ENCODE results near the gene DUXB. TPM values are rescaled to one million over a fixed set of nuclear protein-coding genes. Genes with fewer than 3 reads are reported as not detected.

Gene DUXB
- total and polyA plus RNA-seq, 2 donors (not counting 3 experiments of a cell fraction or from before 2014, with no cell fraction given), result not detected

GRCh38 chr16:75667503-75667902 is 33.8 kb downstream of the DUXB start:
- no TSS peak for BruUV-seq (replicated peaks)

GRCh38 chr16:75660726-75661302 is 40.4 kb downstream of the DUXB start:
- Histone ChIP-seq H3K4me3 (replicated peaks in 1 of 3; ENCODE audit: insufficient read depth in 1 of 3, low read depth in 1 of 3, low read length in 3 of 3) (no peak overlapping the region), H3K27ac (ENCODE audit: insufficient read depth, low read depth, low read length) (no peak overlapping the region), H3K9ac (replicated peaks; ENCODE audit: extremely low read depth, insufficient read depth, low read length) (no peak overlapping the region), H4K20me1 (replicated peaks; ENCODE audit: control insufficient read depth, extremely low read depth, insufficient read depth, low read length) (peaks cover 3% of the 10 kb centered on the region), H3K9me3 (replicated peaks; ENCODE audit: control insufficient read depth, insufficient read depth, low read length) (no peaks in the 10 kb centered on the region), H3K27me3 (ENCODE audit: control insufficient read depth in 2 of 2, insufficient read depth in 2 of 2, low read length in 2 of 2) (no peaks in the 10 kb centered on the region), H3K79me2 (ENCODE audit: control insufficient read depth, insufficient read depth, low read length) (no peaks in the 10 kb centered on the region), H3K9me1 (replicated peaks; ENCODE audit: control insufficient read depth, extremely low read depth, insufficient read depth, low read length) (no peaks in the 10 kb centered on the region), H3K4me1 (ENCODE audit: control insufficient read depth, extremely low read depth, insufficient read depth, low read length) (peaks cover 15% of the 10 kb centered on the region), H3K4me2 (ENCODE audit: insufficient read depth, low read length) (peak overlapping the region; percentile 31), H3K36me3 (ENCODE audit: control insufficient read depth in 2 of 2, extremely low read depth in 1 of 2, insufficient read depth in 2 of 2, low read length in 2 of 2) (peaks cover 13 to 15% of the 10 kb centered on the region in 2 experiments), H2AFZ (ENCODE audit: low read depth, low read length) (no peak overlapping the region)
- FAIRE-seq (peak; percentile 73), DNase-seq (ENCODE audit: low read depth, low spot score) (peak; percentile 60)
- dilution Hi-C loops (cut with MboI; ENCODE audit: extremely low pct_ligation_motif_present, low sequenced_read_pairs), result no loop called here
- intact Hi-C loops (cut with micrococcal nuclease), result no loop called here
- ChIA-PET POLR2A (no interaction called here), CTCF (no interaction called here)
- TF ChIP-seq CTCF (IDR thresholded peaks at IDR 0.05; ENCODE audit: extremely low read depth in 1 of 2, insufficient read depth in 1 of 2, low read depth in 1 of 2, low read length in 2 of 2) (no peak), JUN (IDR thresholded peaks at IDR 0.05; ENCODE audit: borderline replicate concordance, insufficient read depth, insufficient read length, low read depth) (no peak), MAX (IDR thresholded peaks at IDR 0.05; ENCODE audit: insufficient read depth, insufficient read length) (no peak), GATA2 (IDR thresholded peaks at IDR 0.05; ENCODE audit: insufficient read depth, insufficient read length, low read depth, low read length) (no peak), EZH2 (IDR thresholded peaks at IDR 0.05; ENCODE audit: borderline replicate concordance, low read depth, low read length, severe bottlenecking) (no peak), MYC (IDR thresholded peaks at IDR 0.05; ENCODE audit: low read depth, low read length) (no peak), FOS (IDR thresholded peaks at IDR 0.05; ENCODE audit: borderline replicate concordance, insufficient read depth, low read length) (no peak), POLR2A (IDR thresholded peaks at IDR 0.05; ENCODE audit: low read depth, low read length) (no peak), POLR2AphosphoS5 (IDR thresholded peaks at IDR 0.05; ENCODE audit: insufficient read depth, low read depth, low read length) (no peak)
- BruUV-seq (replicated peaks), result no TSS peak

More at GRCh38 chr16:75667503-75667902, 33.8 kb downstream of the DUXB start:
- POLR2A ChIA-PET, result no interaction called here
- Histone ChIP-seq H3K27me3 (ENCODE audit: control insufficient read depth in 2 of 2, insufficient read depth in 2 of 2, low read length in 2 of 2) (no peaks in the 10 kb centered on the region), H4K20me1 (replicated peaks; ENCODE audit: control insufficient read depth, extremely low read depth, insufficient read depth, low read length) (no peaks in the 10 kb centered on the region), H3K27ac (ENCODE audit: insufficient read depth, low read depth, low read length) (no peak overlapping the region), H3K4me2 (ENCODE audit: insufficient read depth, low read length) (no peak overlapping the region), H3K9ac (replicated peaks; ENCODE audit: extremely low read depth, insufficient read depth, low read length) (no peak overlapping the region), H3K36me3 (ENCODE audit: control insufficient read depth in 2 of 2, extremely low read depth in 1 of 2, insufficient read depth in 2 of 2, low read length in 2 of 2) (no peaks in the 10 kb centered on the region), H3K79me2 (ENCODE audit: control insufficient read depth, insufficient read depth, low read length) (no peaks in the 10 kb centered on the region), H3K4me1 (ENCODE audit: control insufficient read depth, extremely low read depth, insufficient read depth, low read length) (no peaks in the 10 kb centered on the region), H3K4me3 (replicated peaks in 1 of 3; ENCODE audit: insufficient read depth in 1 of 3, low read depth in 1 of 3, low read length in 3 of 3) (no peak overlapping the region), H2AFZ (ENCODE audit: low read depth, low read length) (no peak overlapping the region), H3K9me1 (replicated peaks; ENCODE audit: control insufficient read depth, extremely low read depth, insufficient read depth, low read length) (no peaks in the 10 kb centered on the region), H3K9me3 (replicated peaks; ENCODE audit: control insufficient read depth, insufficient read depth, low read length) (no peaks in the 10 kb centered on the region)
- TF ChIP-seq POLR2A (IDR thresholded peaks at IDR 0.05; ENCODE audit: low read depth, low read length), result no peak
- TF ChIP-seq GATA2 (IDR thresholded peaks at IDR 0.05; ENCODE audit: insufficient read depth, insufficient read length, low read depth, low read length), result no peak
- no peak for TF ChIP-seq JUN (IDR thresholded peaks at IDR 0.05; ENCODE audit: borderline replicate concordance, insufficient read depth, insufficient read length, low read depth)
- no peak for TF ChIP-seq MYC (IDR thresholded peaks at IDR 0.05; ENCODE audit: low read depth, low read length)
- no peak for TF ChIP-seq FOS (IDR thresholded peaks at IDR 0.05; ENCODE audit: borderline replicate concordance, insufficient read depth, low read length)
- no peak for TF ChIP-seq POLR2AphosphoS5 (IDR thresholded peaks at IDR 0.05; ENCODE audit: insufficient read depth, low read depth, low read length)
- TF ChIP-seq EZH2 (IDR thresholded peaks at IDR 0.05; ENCODE audit: borderline replicate concordance, low read depth, low read length, severe bottlenecking), result no peak
- CTCF ChIA-PET, result no interaction called here
- DNase-seq (ENCODE audit: low read depth, low spot score) (no peak), FAIRE-seq (no peak)
- dilution Hi-C loops (cut with MboI; ENCODE audit: extremely low pct_ligation_motif_present, low sequenced_read_pairs), result no loop called here
- intact Hi-C loops (cut with micrococcal nuclease), result no loop called here
